ENCODE measurements around the gene TOMM40. TPM values are rescaled to one million over a fixed set of nuclear protein-coding genes. Genes with fewer than 3 reads are reported as not detected.

The TOMM40 gene
- total and polyA plus RNA-seq, 9 of the 15 experiments (the other 6 are each of a cell fraction or from before 2014, with no cell fraction given), result 0.89 to 290 (median 160) TPM

DNA sequence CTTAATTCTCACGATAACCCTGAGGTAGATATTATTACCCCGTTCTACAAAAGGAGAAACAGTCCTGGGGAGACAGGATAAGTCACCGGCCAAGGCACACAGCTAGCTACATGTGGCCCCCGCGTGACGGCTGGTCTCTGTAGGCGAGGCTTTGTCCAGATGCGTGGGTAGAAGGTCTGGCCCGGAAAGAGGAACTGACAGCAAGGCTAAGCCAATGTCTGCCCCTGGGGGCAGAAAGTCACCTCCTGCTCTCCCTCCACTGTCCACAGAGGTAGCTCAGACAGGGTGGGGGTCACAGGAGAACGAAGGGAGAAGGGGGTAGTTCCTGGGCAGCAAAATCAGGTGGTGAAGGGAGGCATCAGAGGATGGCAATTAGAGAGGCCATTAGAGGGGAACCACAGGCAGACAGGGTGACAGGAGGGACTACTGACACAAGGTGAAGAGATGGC is 52.8 kb downstream of the TOMM40 start (continued):
- TF ChIP-seq ZNF609 (CRISPR knock-in tag; IDR thresholded peaks at IDR 0.05; ENCODE audit: borderline replicate concordance) (no peak), CXXC5 (CRISPR knock-in tag; IDR thresholded peaks at IDR 0.05) (peak; percentile 67), REST (IDR thresholded peaks at IDR 0.05; ENCODE audit: borderline replicate concordance) (peak; percentile 26; the same call in 1 of the 2 replicates), REST (CRISPR knock-in tag; IDR thresholded peaks at IDR 0.05; ENCODE audit: low read depth) (no peak), ERF (CRISPR knock-in tag; IDR thresholded peaks at IDR 0.05) (peak; percentile 68; the same call in 1 of the 2 replicates), SRF (CRISPR knock-in tag; IDR thresholded peaks at IDR 0.05) (peak in 1 of 2 experiments; percentile 28; a peak in 1 of 4 replicates), ESRRA (IDR thresholded peaks at IDR 0.05; ENCODE audit: borderline replicate concordance, low read depth) (peak; percentile 27; the same call in 1 of the 2 replicates), GTF2F1 (IDR thresholded peaks at IDR 0.05; ENCODE audit: low read depth, low read length) (no peak)

Measured in K562 (cell line).